IMR-90 (cell line): ENCODE measurements around the gene KCTD18. TPM values are rescaled to one million over a fixed set of nuclear protein-coding genes. Genes with fewer than 3 reads are reported as not detected.

Source experiments
- ATAC-seq: fragments of 200-7000 bp; cut with Tn5 transposase; 2 replicates; pipeline ENCODE4 v1.9.1; 2020; ENCODE audit warnings: low read depth, mild to moderate bottlenecking, moderate library complexity
- BruUV-seq: library from RNA; stranded (reverse); fragments of 400-500 nt; replicated peaks from 2 replicates; lab custom pipeline; 2021; lab: Mats Ljungman, UMichigan
- CTCF ChIA-PET: fragments of 300-600 bp; formaldehyde crosslinking; extraction: SDS; loops from one replicate; lab custom pipeline; 2021; ENCODE audit warnings: antibody characterized with exemption; lab: Yijun Ruan, JAX
- POLR2A ChIA-PET: fragments of 300-600 bp; sonication (Branson Sonifier 250); formaldehyde crosslinking; loops from one replicate; lab custom pipeline; 2022; ENCODE audit warnings: antibody characterized with exemption; ENCODE audit not compliant: unreplicated experiment; lab: Charles Lee
- DNase-seq: peaks from one replicate; pipeline ENCODE4 v3.0.0; 2013
- H2AFZ ChIP-seq: replicated peaks from 2 replicates; pipeline ENCODE3; 2013; ENCODE audit warnings: low read length, mild to moderate bottlenecking; ENCODE audit not compliant: poor library complexity
- H2AK5ac ChIP-seq: 2 replicates; pipeline ENCODE4 v1.6.1; 2013; ENCODE audit warnings: low read depth, low read length, inconsistent platforms
- H2AK9ac ChIP-seq: replicated peaks from 2 replicates; pipeline ENCODE3; 2013; ENCODE audit warnings: mild to moderate bottlenecking, low read depth, low read length, moderate library complexity; ENCODE audit not compliant: poor library complexity
- H2BK120ac ChIP-seq: 2 replicates; pipeline ENCODE4 v1.6.1; 2013; ENCODE audit warnings: low read depth, low read length, inconsistent platforms
- H2BK15ac ChIP-seq: 3 replicates; pipeline ENCODE4 v1.6.1; 2013; ENCODE audit warnings: low read depth, low read length, inconsistent platforms
- H2BK20ac ChIP-seq: 2 replicates; pipeline ENCODE4 v1.6.1; 2013; ENCODE audit warnings: low read depth, mild to moderate bottlenecking, inconsistent platforms, low read length, moderate library complexity
- H2BK5ac ChIP-seq: 2 replicates; pipeline ENCODE4 v1.6.1; 2013; ENCODE audit warnings: mild to moderate bottlenecking, low read depth, low read length, inconsistent platforms; ENCODE audit not compliant: poor library complexity, severe bottlenecking
- H3K14ac ChIP-seq: replicated peaks from 2 replicates; pipeline ENCODE4 v1.6.1; 2013; ENCODE audit warnings: low read depth, low read length, inconsistent platforms
- H3K18ac ChIP-seq: 2 replicates; pipeline ENCODE4 v1.6.1; 2013; ENCODE audit warnings: low read depth, low read length, control low read depth
- H3K23ac ChIP-seq: 2 replicates; pipeline ENCODE4 v1.6.1; 2013; ENCODE audit warnings: low read depth, low read length, inconsistent platforms
- H3K27ac ChIP-seq: 2 replicates; pipeline ENCODE4 v1.5.1; 2013; ENCODE audit warnings: mild to moderate bottlenecking, control low read depth, low read length; ENCODE audit not compliant: insufficient read depth
- H3K27me3 ChIP-seq: 2 replicates; pipeline ENCODE4 v1.6.1; 2013; ENCODE audit warnings: low read length; ENCODE audit not compliant: control insufficient read depth, insufficient read depth
- H3K36me3 ChIP-seq: 2 replicates; pipeline ENCODE4 v1.6.1; 2013; ENCODE audit warnings: low read length, mixed read lengths; ENCODE audit not compliant: control insufficient read depth, insufficient read depth
- H3K4ac ChIP-seq: 2 replicates; pipeline ENCODE4 v1.6.1; 2013; ENCODE audit warnings: low read depth, low read length, inconsistent platforms
- H3K4me1 ChIP-seq: 2 replicates; pipeline ENCODE4 v1.6.1; 2013; ENCODE audit warnings: low read length, mixed read lengths; ENCODE audit not compliant: control insufficient read depth, insufficient read depth
- H3K4me2 ChIP-seq: 2 replicates; pipeline ENCODE4 v1.6.1; 2013; ENCODE audit warnings: low read depth, mild to moderate bottlenecking, control low read depth, low read length, moderate library complexity
- H3K4me3 ChIP-seq: 2 replicates; pipeline ENCODE4 v1.5.1; 2013; ENCODE audit warnings: low read depth, mild to moderate bottlenecking, control low read depth, low read length, moderate library complexity; ENCODE audit not compliant: insufficient read depth
- H3K56ac ChIP-seq: 2 replicates; pipeline ENCODE4 v1.6.1; 2013; ENCODE audit warnings: low read length, inconsistent platforms; ENCODE audit not compliant: insufficient read depth; ENCODE audit errors: extremely low read depth
- H3K79me1 ChIP-seq, 2 experiments: 2 replicates each; pipeline ENCODE4 v1.6.1; 2013; ENCODE audit warnings: low read length in 2 of 2, inconsistent platforms in 1 of 2, low read depth in 1 of 2
- H3K9ac ChIP-seq: 2 replicates; pipeline ENCODE4 v1.6.1; 2013; ENCODE audit warnings: low read depth, low read length, control low read depth
- H3K9me1 ChIP-seq: 2 replicates; pipeline ENCODE4 v1.6.1; 2013; ENCODE audit warnings: low read length, inconsistent platforms; ENCODE audit not compliant: insufficient read depth
- H3K9me3 ChIP-seq: 2 replicates; pipeline ENCODE4 v1.6.1; 2013; ENCODE audit warnings: low read length; ENCODE audit not compliant: control insufficient read depth, insufficient read depth
- H4K20me1 ChIP-seq: 2 replicates; pipeline ENCODE4 v1.6.1; 2013; ENCODE audit warnings: low read length, inconsistent platforms; ENCODE audit not compliant: insufficient read depth
- H4K5ac ChIP-seq: 2 replicates; pipeline ENCODE4 v1.6.1; 2013; ENCODE audit warnings: mild to moderate bottlenecking, low read depth, low read length, control low read depth
- H4K8ac ChIP-seq, 2 experiments: 2 replicates each; pipeline ENCODE4 v1.6.1; 2013; ENCODE audit warnings: low read depth in 2 of 2, low read length in 2 of 2, control low read depth in 1 of 2, inconsistent platforms in 1 of 2
- H4K91ac ChIP-seq: 2 replicates; pipeline ENCODE4 v1.6.1; 2013; ENCODE audit warnings: low read depth, low read length, inconsistent platforms; ENCODE audit not compliant: insufficient read depth
- BHLHE40 ChIP-seq: fragments of 150-350 bp; IDR thresholded peaks from 2 replicates; pipeline ENCODE4 v1.6.1; 2016; ENCODE audit warnings: mild to moderate bottlenecking, low read depth, low read length
- CEBPB ChIP-seq: IDR thresholded peaks from 2 replicates; pipeline ENCODE4 v1.6.1; 2012; ENCODE audit warnings: low read depth, low read length, improper control_type of control experiment
- FOS ChIP-seq: fragments of 150-350 bp; IDR thresholded peaks from 2 replicates; pipeline ENCODE4 v1.6.1; 2016; ENCODE audit warnings: low read depth, low read length
- MAFK ChIP-seq: IDR thresholded peaks from 2 replicates; pipeline ENCODE4 v1.6.1; 2012; ENCODE audit warnings: low read depth, low read length, improper control_type of control experiment
- MAZ ChIP-seq: IDR thresholded peaks from 2 replicates; pipeline ENCODE4 v1.6.1; 2012; ENCODE audit warnings: low read depth, mild to moderate bottlenecking, low read length, improper control_type of control experiment, moderate library complexity, borderline replicate concordance
- NFE2L2 ChIP-seq: fragments of 150-350 bp; IDR thresholded peaks from 2 replicates; pipeline ENCODE4 v1.6.1; 2016; ENCODE audit warnings: low read depth, mild to moderate bottlenecking, low read length
- RAD21 ChIP-seq: IDR thresholded peaks from 2 replicates; pipeline ENCODE4 v1.6.1; 2012; ENCODE audit warnings: low read length, improper control_type of control experiment
- RFX5 ChIP-seq: IDR thresholded peaks from 2 replicates; pipeline ENCODE4 v1.8.0; 2012; ENCODE audit warnings: low read depth, mild to moderate bottlenecking, low read length, moderate library complexity
- USF2 ChIP-seq: fragments of 150-350 bp; IDR thresholded peaks from 2 replicates; pipeline ENCODE4 v1.6.1; 2017; ENCODE audit warnings: mild to moderate bottlenecking, antibody characterized with exemption, low read length, low read depth
- WGBS, 2 experiments: methylation state at CpG; one replicate each; pipeline versions ENCODE4 v1.1.5 to v1.1.7; 2013; ENCODE audit warnings: missing lambda C conversion rate in 2 of 2; ENCODE audit not compliant: insufficient read length in 1 of 2; ENCODE audit errors: extremely low coverage in 2 of 2; 5-methylcytosine and 5-hydroxymethylcytosine counted together
- dilution Hi-C: fragments of 300-500 bp; cut with HindIII; formaldehyde crosslinking; loops from one replicate; pipeline ENCODE4 v1.14.3; 2018; ENCODE audit warnings: low sequenced_read_pairs; ENCODE audit not compliant: unreplicated experiment
- in situ Hi-C: fragments of 300-500 bp; cut with MboI; formaldehyde crosslinking; loops from 3 replicates; pipeline ENCODE4 v1.14.3; 2019; ENCODE audit warnings: low sequenced_read_pairs, inconsistent platforms, mixed read lengths
- intact Hi-C: fragments of 100-400 bp; cut with micrococcal nuclease; formaldehyde crosslinking; loops from 2 replicates; pipeline ENCODE4 v1.10.0; 2022
- polyA plus RNA-seq, 3 experiments: library from polyadenylated mRNA; depleted of rRNA; stranded (reverse); fragments of >200 nt; gene quantifications; 2 replicates each; pipeline ENCODE4 v1.2.3, GENCODE V29; 2012; ENCODE audit warnings: low replicate concordance in 1 of 3
- total RNA-seq: library from RNA; depleted of rRNA; stranded (reverse); fragments of >200 nt; gene quantifications from 2 replicates; pipeline ENCODE4 v1.2.3, GENCODE V29; 2012

KCTD18 gene
- total and polyA plus RNA-seq, 2 of the 4 experiments (the other 2 are of a cell fraction) = 6.7 to 10.4 TPM

- H2AK5ac ChIP-seq = no peak overlapping the region
- BruUV-seq = no TSS peak
- no peak overlapping the region for H2BK5ac ChIP-seq
- TF ChIP-seq BHLHE40 (no peak), FOS (no peak), USF2 (no peak), RAD21 (no peak), MAZ (no peak), CEBPB (no peak), MAFK (no peak), RFX5 (no peak), NFE2L2 (no peak)
- H2BK20ac ChIP-seq = no peak overlapping the region
- H2BK120ac ChIP-seq = no peak overlapping the region
- peaks cover 22 to 72% of the 10 kb centered on the region in 2 experiments for H3K79me1 ChIP-seq
- no peaks in the 10 kb centered on the region for H3K9me3 ChIP-seq
- no peak overlapping the region for H3K56ac ChIP-seq
- no peak for ATAC-seq
- no peak overlapping the region for H2AFZ ChIP-seq
- H4K5ac ChIP-seq = no peak overlapping the region
- 0 out of 3 replicates have a peak overlapping the region, but pooled peaks have one; percentile 58 for H2BK15ac ChIP-seq
- no peak overlapping the region for H4K8ac ChIP-seq
- no peaks in the 10 kb centered on the region; the same call in 1 of the 2 replicates for H4K20me1 ChIP-seq
- intact Hi-C loops (no loop called here), in situ Hi-C loops (no loop called here), dilution Hi-C loops (no loop called here)
- H3K4ac ChIP-seq = no peak overlapping the region
- H3K27ac ChIP-seq = no peak overlapping the region; the same call in 1 of the 2 replicates
- H3K4me1 ChIP-seq = peaks cover 24% of the 10 kb centered on the region
- CTCF ChIA-PET = no interaction called here
- peaks cover 5% of the 10 kb centered on the region for H3K9me1 ChIP-seq
- no peak for DNase-seq
- no peak overlapping the region for H2AK9ac ChIP-seq
- H3K23ac ChIP-seq = no peak overlapping the region
- no CpG with 5 or more reads among the region's 1 CpG for WGBS, 2 experiments
- H3K9ac ChIP-seq = no peak overlapping the region
- H3K4me2 ChIP-seq = no peak overlapping the region
- POLR2A ChIA-PET = no interaction called here
- no peaks in the 10 kb centered on the region for H3K27me3 ChIP-seq
- no peak overlapping the region for H3K18ac ChIP-seq
- peaks cover 24% of the 10 kb centered on the region for H3K36me3 ChIP-seq
- no peak overlapping the region for H4K91ac ChIP-seq
- H3K14ac ChIP-seq = no peak overlapping the region
- H3K4me3 ChIP-seq = no peak overlapping the region
Measured at GRCh38 chr2:200445284-200445683, 64.6 kb downstream of the KCTD18 start.
